Vagina (tissue), 2 donors: Measurements from ENCODE around the gene EBF4. TPM values are rescaled to one million over a fixed set of nuclear protein-coding genes. Genes with fewer than 3 reads are reported as not detected.

ENCODE experiments used
- DNase-seq, 2 donors: peaks; one replicate each; pipeline ENCODE4 v3.0.0-alpha.2; 2017; ENCODE audit errors: extremely low spot score in 2 of 2
- H3K27ac ChIP-seq: fragments of 200-600 bp; sonication (generic); one replicate; pipeline ENCODE4 v1.5.1; 2019
- H3K27me3 ChIP-seq: fragments of 200-600 bp; sonication (generic); one replicate; pipeline ENCODE4 v1.5.1; 2019
- H3K36me3 ChIP-seq, 2 donors: fragments of 200-600 bp; sonication (generic); one replicate each; pipeline ENCODE4 v1.5.1; 2017 to 2019
- H3K4me1 ChIP-seq: fragments of 200-600 bp; sonication (generic); one replicate; pipeline ENCODE4 v1.5.1; 2019
- H3K4me3 ChIP-seq, 2 donors: fragments of 200-600 bp; sonication (generic); 1 replicate in 1 of 2; 2 replicates in 1 of 2; pipeline ENCODE4 v1.5.1; 2016 to 2019
- H3K9me3 ChIP-seq: fragments of 200-600 bp; sonication (generic); one replicate; pipeline ENCODE4 v1.5.1; 2019
- POLR2A ChIP-seq, 2 donors: fragments of 450-650 bp; IDR thresholded peaks; one replicate each; pipeline ENCODE4 v1.6.1; 2017; ENCODE audit warnings: antibody characterized with exemption in 2 of 2, mild to moderate bottlenecking in 2 of 2, moderate library complexity in 2 of 2
- POLR2AphosphoS5 ChIP-seq, 2 donors: sonication (generic); formaldehyde crosslinking; IDR thresholded peaks; one replicate each; pipeline ENCODE4 v1.9.0; 2017; ENCODE audit warnings: antibody characterized with exemption in 2 of 2, mild to moderate bottlenecking in 2 of 2, low read depth in 1 of 2; ENCODE audit not compliant: insufficient read depth in 1 of 2
- intact Hi-C: fragments of 100-400 bp; cut with DNase I; formaldehyde crosslinking; loops from one replicate; pipeline ENCODE4 v1.15.1; 2023
- total RNA-seq: library from RNA; depleted of rRNA; stranded (reverse); fragments of >200 nt; gene quantifications from one replicate; pipeline ENCODE4 v1.2.3, GENCODE V29; 2016
- TF ChIP-seq, protein P1 (sequence below), 3 experiments: fragments of 450-650 bp in 2 of 3; fragments of 200-600 bp in 1 of 3; sonication (generic) in 1 of 3; IDR thresholded peaks; one replicate each; pipeline ENCODE4 v1.5.1; 2017 to 2019; ENCODE audit warnings: antibody characterized with exemption in 3 of 3, mild to moderate bottlenecking in 2 of 3, moderate library complexity in 2 of 3

The EBF4 gene
- total RNA-seq, 1 donor from 2014 or later: 23.1 TPM

DNA sequence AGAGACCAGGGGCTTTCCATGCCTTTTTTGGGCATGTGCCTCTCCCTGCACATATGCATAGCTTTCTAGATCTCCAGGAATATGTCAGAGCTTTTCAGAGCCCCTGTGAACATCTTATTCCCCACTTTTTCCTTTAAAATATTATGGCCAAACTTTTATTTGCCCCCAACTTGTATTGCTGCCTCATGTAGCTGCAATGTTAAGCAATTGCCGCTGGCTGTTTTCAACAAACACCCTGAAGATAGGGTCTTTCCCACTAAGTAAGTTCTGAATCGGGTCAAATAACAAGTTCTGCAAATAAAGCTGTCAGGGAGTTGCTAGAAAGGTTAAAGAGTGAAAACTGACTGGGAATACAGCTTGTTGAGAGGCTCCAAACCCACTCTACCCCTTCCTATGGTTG, 42.3 kb downstream of the EBF4 start:
- H3K4me3 ChIP-seq: no peak overlapping the region
- H3K27ac ChIP-seq: no peak overlapping the region
- TF ChIP-seq POLR2A (IDR thresholded peaks at IDR 0.05): no peak
- TF ChIP-seq, protein P1, sequence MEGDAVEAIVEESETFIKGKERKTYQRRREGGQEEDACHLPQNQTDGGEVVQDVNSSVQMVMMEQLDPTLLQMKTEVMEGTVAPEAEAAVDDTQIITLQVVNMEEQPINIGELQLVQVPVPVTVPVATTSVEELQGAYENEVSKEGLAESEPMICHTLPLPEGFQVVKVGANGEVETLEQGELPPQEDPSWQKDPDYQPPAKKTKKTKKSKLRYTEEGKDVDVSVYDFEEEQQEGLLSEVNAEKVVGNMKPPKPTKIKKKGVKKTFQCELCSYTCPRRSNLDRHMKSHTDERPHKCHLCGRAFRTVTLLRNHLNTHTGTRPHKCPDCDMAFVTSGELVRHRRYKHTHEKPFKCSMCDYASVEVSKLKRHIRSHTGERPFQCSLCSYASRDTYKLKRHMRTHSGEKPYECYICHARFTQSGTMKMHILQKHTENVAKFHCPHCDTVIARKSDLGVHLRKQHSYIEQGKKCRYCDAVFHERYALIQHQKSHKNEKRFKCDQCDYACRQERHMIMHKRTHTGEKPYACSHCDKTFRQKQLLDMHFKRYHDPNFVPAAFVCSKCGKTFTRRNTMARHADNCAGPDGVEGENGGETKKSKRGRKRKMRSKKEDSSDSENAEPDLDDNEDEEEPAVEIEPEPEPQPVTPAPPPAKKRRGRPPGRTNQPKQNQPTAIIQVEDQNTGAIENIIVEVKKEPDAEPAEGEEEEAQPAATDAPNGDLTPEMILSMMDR (IDR thresholded peaks at IDR 0.05): no peak
- no peak for TF ChIP-seq POLR2AphosphoS5 (IDR thresholded peaks at IDR 0.05; ENCODE audit: insufficient read depth in 1 of 2, low read depth in 1 of 2)
- intact Hi-C loops: no loop called here
- H3K4me1 ChIP-seq: no peaks in the 10 kb centered on the region
- H3K9me3 ChIP-seq: no peaks in the 10 kb centered on the region
- H3K27me3 ChIP-seq: no peaks in the 10 kb centered on the region
- H3K36me3 ChIP-seq: no peaks in the 10 kb centered on the region
- DNase-seq: peak in 1 of 2 donors; percentile 16

DNA sequence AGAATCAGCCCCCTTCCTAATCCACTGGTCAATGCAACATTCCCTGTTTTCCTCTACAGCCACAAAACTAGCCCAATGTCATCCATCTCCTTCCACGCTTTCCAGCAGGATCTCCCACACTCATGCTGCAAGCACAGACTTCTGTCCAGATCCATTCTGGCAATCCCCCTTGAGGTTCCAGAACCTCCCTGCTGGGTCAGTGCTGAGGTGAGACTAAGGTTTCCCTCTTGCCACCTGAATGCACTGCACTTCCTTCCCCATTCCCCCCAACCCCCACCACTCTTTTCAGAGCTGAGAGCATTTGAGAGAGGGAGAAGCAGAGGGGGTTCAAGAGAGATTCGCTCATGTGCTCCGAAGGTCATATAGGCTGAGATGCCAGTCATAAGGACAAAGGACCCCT, 43.9 kb downstream of the EBF4 start:
- H3K27me3 ChIP-seq: no peaks in the 10 kb centered on the region
- intact Hi-C loops: no loop called here
- no peak overlapping the region for H3K27ac ChIP-seq
- H3K4me1 ChIP-seq: no peaks in the 10 kb centered on the region
- no peaks in the 10 kb centered on the region for H3K9me3 ChIP-seq
- H3K36me3 ChIP-seq: no peaks in the 10 kb centered on the region
- TF ChIP-seq POLR2AphosphoS5 (IDR thresholded peaks at IDR 0.05; ENCODE audit: insufficient read depth in 1 of 2, low read depth in 1 of 2) (no peak), POLR2A (IDR thresholded peaks at IDR 0.05) (no peak)
- TF ChIP-seq, protein P1 (IDR thresholded peaks at IDR 0.05): no peak
- no peak for DNase-seq
- H3K4me3 ChIP-seq: no peak overlapping the region

DNA sequence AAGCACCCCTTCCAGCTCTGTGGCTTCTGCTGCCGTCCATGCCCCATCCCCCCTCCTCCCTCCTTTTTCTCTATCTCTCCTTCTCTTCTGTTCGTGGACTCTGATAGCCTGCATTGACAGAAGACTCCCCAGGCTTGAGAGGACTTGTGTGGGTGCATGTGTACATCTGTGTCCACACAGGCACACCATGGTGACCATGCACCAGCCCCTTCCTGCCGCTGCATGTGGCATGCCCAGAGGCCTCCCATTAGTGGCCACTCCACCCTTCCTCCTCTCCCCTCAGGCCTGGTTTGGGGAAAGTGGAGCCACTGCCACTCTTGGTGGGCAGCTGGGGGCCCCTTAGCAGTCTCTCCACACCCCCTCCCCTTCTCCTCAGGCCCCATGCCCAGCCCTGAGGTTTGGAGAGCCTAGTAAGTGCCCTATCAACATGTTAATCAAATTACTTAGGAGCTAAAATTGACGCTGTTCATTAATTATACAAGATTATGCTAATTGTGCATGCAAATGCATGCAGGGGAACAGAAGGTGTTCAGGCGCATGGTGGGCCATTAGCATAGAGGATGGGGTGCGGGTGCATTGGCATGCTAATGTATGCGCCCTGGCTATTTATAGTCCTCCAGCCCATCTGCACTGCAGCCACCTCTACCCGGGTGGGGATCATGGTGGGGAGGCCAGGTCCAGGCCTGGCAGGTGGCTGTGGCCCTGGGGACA, 45.9 kb downstream of the EBF4 start:
- Histone ChIP-seq H3K27ac (no peak overlapping the region), H3K4me1 (no peaks in the 10 kb centered on the region), H3K9me3 (no peaks in the 10 kb centered on the region), H3K4me3 (no peak overlapping the region), H3K27me3 (no peaks in the 10 kb centered on the region), H3K36me3 (no peaks in the 10 kb centered on the region)
- DNase-seq: peak in 1 of 2 donors; percentile 76
- intact Hi-C loops: no loop called here
- TF ChIP-seq POLR2A (IDR thresholded peaks at IDR 0.05) (no peak), POLR2AphosphoS5 (IDR thresholded peaks at IDR 0.05; ENCODE audit: insufficient read depth in 1 of 2, low read depth in 1 of 2) (no peak)
- TF ChIP-seq, protein P1 (IDR thresholded peaks at IDR 0.05): no peak

DNA sequence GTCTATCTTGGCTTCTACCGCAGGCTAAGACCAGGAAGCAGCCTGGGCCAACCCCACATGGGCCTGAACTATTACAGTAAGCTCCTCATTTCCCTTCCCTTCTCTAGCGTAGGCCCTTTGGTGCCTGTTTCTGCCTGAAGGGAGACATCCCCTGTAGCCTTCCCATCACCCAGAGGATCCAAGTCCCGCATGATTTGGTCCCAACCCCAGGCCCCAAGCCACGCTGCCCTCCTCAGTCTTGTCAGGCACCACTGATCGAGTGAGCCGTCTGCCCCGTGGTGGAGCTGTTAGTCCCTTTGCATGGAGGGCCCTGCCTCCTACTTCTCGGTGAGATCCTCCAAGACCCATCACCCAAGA, 46.4 kb downstream of the EBF4 start:
- TF ChIP-seq POLR2A (IDR thresholded peaks at IDR 0.05) (no peak), POLR2AphosphoS5 (IDR thresholded peaks at IDR 0.05; ENCODE audit: insufficient read depth in 1 of 2, low read depth in 1 of 2) (no peak)
- TF ChIP-seq, protein P1 (IDR thresholded peaks at IDR 0.05): no peak
- Histone ChIP-seq H3K4me3 (no peak overlapping the region), H3K9me3 (no peaks in the 10 kb centered on the region), H3K4me1 (no peaks in the 10 kb centered on the region), H3K27me3 (no peaks in the 10 kb centered on the region), H3K27ac (no peak overlapping the region), H3K36me3 (no peaks in the 10 kb centered on the region)
- intact Hi-C loops: no loop called here
- DNase-seq: peak in 1 of 2 donors; percentile 69

DNA sequence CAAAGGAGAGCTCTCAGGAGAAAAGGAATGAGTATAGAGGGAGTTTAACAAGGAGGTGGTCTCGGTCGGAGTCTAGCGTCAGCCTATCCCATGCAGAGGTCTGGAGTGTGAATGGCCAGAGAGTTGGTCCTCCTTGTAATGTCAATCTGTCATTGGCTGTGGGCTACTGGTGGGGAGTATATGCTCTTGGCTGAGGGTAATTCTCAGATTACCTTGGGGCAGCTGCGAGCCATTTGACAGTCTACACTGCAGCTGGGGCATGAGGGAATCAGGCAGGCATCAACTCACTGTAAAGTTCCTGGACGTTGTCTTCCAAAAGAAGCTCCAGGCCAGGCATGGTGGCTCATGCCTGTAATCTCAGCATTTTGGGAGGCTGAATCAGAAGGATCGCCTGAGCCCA, 48.1 kb downstream of the EBF4 start:
- Histone ChIP-seq H3K4me1 (no peaks in the 10 kb centered on the region), H3K36me3 (no peaks in the 10 kb centered on the region), H3K27me3 (no peaks in the 10 kb centered on the region), H3K9me3 (no peaks in the 10 kb centered on the region), H3K27ac (no peak overlapping the region), H3K4me3 (no peak overlapping the region)
- intact Hi-C loops: no loop called here
- TF ChIP-seq POLR2A (IDR thresholded peaks at IDR 0.05) (no peak), POLR2AphosphoS5 (IDR thresholded peaks at IDR 0.05; ENCODE audit: insufficient read depth in 1 of 2, low read depth in 1 of 2) (no peak)
- TF ChIP-seq, protein P1 (IDR thresholded peaks at IDR 0.05): no peak
- no peak for DNase-seq
